ENCODE data around the gene DYNC1LI2.

Gene DYNC1LI2

GRCh38 chr16:66740533-66740932 lies 10.9 kb downstream of the DYNC1LI2 start:
- no peak for DNase-seq (ENCODE audit: low spot score)
- no peak for FAIRE-seq

GRCh38 chr16:66740010-66740409 lies 11.4 kb downstream of the DYNC1LI2 start:
- FAIRE-seq (no peak), DNase-seq (ENCODE audit: low spot score) (peak; percentile 31)

GRCh38 chr16:66735891-66736290 lies 15.5 kb downstream of the DYNC1LI2 start:
- DNase-seq (ENCODE audit: low spot score) (peak; percentile 48), FAIRE-seq (peak; percentile 35)

GRCh38 chr16:66731101-66731500 lies 20.3 kb downstream of the DYNC1LI2 start:
- no peak for FAIRE-seq

GRCh38 chr16:66728804-66729203 lies 22.6 kb downstream of the DYNC1LI2 start:
- no peak for FAIRE-seq
- no peak for DNase-seq (ENCODE audit: low spot score)

More at GRCh38 chr16:66731101-66731500, 20.3 kb downstream of the DYNC1LI2 start:
- DNase-seq (ENCODE audit: low spot score), result no peak

DNA sequence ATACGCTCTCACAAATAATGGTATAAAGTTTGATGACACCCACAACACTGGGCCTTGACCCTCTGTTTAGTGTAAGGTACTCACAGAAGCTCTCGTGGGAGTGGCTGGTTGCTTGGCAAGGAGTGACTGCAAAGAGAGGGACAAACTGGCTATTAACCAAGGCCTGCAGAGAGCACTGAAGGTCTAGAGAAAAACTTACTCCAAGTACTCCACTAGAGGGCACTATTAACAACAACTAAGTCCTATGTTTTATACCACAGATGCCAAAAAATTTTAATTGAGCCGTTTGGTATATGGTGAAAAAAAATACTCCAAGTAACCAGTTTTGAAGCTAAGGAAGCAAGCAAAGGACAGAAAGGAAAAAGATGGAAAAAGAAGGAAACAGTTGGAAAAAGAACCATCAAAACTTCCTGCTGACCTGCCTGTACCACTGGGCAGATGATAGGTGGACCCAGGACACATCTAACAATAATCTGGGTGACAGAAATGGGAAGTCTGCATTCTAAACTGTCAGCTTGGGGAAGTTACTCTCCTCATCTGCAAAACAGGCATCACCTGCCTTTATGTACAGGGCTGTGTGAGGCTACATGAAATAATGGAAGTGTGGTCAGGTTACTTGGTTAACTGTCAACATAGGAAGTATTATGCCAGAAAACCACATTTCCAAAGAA lies 23.2 kb downstream of the DYNC1LI2 start:
- DNase-seq (ENCODE audit: low spot score), result peak; percentile 50
- peak; percentile 68 for FAIRE-seq

GRCh38 chr16:66720766-66721165 lies 30.6 kb downstream of the DYNC1LI2 start:
- FAIRE-seq (peak; percentile 76), DNase-seq (ENCODE audit: low spot score) (no peak)

DNA sequence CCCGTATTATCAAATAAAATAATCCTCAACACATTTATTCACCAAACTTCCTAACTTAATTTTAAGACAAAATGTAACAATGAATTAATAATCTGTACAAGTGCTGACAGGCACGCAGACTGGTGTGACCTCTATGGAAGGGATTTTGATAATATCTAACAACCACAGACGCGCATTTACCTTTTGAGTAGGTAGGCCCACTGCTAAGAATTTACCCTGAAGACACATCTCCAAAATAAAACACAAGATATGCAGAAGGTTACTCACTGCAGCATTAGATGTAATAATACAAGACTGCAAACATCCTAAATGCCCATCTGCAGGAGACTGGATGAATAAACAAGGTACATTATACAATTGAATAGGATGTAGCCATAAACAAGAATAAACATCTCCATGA lies 32.2 kb downstream of the DYNC1LI2 start:
- DNase-seq (ENCODE audit: low spot score) (no peak), FAIRE-seq (no peak)

GRCh38 chr16:66717776-66718175 lies 33.6 kb downstream of the DYNC1LI2 start:
- FAIRE-seq (no peak), DNase-seq (ENCODE audit: low spot score) (no peak)

DNA sequence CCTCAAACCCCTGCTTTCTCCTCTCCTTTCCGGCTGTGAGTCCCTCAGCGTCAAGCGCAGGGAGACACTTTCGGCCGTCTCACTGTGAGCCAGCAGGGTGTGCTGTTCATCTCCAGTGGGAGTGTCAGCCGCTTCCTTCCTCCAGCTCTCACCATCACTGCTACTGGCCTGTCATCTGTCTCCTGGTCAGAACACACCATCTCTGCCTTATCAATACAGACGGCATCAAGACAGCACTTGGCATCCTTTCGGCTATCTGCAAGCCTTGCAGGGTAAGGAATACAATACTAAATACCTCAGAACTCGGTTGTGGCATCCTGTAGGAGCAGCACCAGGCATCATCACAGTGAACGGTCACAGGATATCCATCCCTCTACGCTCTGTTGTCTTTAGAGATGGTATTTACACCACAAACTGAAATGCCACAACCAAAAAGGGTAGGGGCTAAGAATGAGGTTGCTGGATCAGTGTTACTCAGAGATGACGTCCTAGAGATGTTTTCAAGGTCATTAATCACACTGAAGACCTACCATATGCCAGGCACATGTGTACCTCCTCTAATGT lies 34.2 kb downstream of the DYNC1LI2 start:
- FAIRE-seq (no peak), DNase-seq (ENCODE audit: low spot score) (no peak)

DNA sequence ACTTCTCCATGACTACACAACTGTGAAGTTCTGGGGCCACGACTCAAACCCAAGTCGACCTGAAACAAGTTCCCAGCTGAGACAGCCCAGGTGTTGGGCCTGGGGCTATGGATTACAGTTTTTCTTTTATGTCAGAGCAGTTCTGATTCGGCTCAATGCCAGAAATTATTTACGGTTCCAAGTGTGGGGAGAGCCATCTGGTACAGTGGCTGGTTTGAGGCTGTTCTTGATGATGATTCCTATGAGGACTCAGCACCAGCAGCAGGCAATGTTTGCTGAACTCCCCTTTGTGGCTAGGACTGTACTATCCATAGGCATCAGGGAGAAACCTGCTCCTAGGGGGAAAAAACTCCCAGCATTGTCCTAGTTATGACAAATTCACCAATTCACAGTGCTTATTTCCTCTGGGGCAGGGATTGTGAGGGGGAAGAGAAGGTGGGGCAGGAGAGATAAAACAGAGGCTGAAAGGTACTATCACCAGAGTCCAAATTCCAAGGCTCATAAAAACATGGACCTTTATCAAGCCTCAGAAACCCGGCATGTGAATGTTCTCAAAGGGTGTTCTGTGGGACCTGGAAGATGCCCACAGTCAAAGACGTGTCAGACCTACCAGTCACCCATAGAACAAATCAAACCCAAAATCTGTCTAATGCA lies 36.6 kb downstream of the DYNC1LI2 start:
- FAIRE-seq (no peak), DNase-seq (ENCODE audit: low spot score) (no peak)

- FAIRE-seq (no peak), DNase-seq (ENCODE audit: low spot score) (no peak)
Measured at GRCh38 chr16:66714062-66714461, 37.3 kb downstream of the DYNC1LI2 start.

DNA sequence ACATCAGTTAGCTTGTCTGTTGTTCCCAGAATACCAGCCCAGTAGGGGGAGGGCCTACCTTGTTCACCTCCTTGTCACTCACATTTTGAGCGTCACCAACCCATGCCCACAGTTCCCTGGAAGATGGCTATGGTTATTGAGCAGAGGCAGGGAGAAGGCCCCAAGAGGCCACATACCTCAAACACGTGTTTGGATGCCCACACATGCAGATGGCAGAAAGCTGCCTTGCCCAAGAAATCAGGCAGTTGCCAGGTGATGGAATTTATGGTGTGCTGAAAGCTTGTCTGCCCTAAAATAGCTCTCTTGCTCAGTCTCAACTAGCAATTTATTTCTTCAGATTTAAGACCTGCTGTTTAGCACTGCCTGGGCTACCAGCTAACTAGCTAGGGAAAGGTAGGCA lies 38.3 kb downstream of the DYNC1LI2 start:
- no peak for DNase-seq (ENCODE audit: low spot score)
- no peak for FAIRE-seq

GRCh38 chr16:66712512-66712911 lies 38.9 kb downstream of the DYNC1LI2 start:
- no peak for FAIRE-seq
- DNase-seq (ENCODE audit: low spot score), result no peak

DNA sequence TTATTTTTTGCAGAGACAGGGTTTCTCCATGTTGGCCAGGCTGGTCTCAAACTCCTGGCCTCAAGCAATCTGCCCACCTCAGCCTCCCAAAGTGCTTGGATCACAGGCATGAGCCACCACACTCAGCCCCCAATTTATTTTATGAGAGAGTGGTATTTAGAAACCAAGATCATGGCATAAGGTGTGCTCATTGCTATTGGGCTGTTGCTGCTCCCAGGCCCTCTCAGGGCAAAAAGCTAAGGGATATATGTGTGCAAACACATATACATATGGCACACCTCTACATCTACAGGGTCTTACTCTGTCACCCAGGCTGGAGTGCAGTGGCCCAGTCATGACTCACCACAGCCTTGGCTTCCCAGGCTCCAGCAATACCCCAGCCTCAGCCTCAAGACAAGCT lies 39.8 kb downstream of the DYNC1LI2 start:
- FAIRE-seq (no peak), DNase-seq (ENCODE audit: low spot score) (no peak)

GRCh38 chr16:66706506-66706880 lies 44.9 kb downstream of the DYNC1LI2 start:
- DNase-seq (ENCODE audit: low spot score), result no peak
- no peak for FAIRE-seq

GRCh38 chr16:66705790-66706505 lies 45.5 kb downstream of the DYNC1LI2 start:
- FAIRE-seq, result no peak

GRCh38 chr16:66703406-66704215 lies 47.8 kb downstream of the DYNC1LI2 start:
- DNase-seq (ENCODE audit: low spot score) (no peak), FAIRE-seq (no peak)

More at GRCh38 chr16:66705790-66706505, 45.5 kb downstream of the DYNC1LI2 start:
- DNase-seq (ENCODE audit: low spot score), result peak; percentile 11

- DNase-seq (ENCODE audit: low spot score) (no peak), FAIRE-seq (no peak)
Measured at GRCh38 chr16:66701516-66701915, 49.9 kb downstream of the DYNC1LI2 start.

DNA sequence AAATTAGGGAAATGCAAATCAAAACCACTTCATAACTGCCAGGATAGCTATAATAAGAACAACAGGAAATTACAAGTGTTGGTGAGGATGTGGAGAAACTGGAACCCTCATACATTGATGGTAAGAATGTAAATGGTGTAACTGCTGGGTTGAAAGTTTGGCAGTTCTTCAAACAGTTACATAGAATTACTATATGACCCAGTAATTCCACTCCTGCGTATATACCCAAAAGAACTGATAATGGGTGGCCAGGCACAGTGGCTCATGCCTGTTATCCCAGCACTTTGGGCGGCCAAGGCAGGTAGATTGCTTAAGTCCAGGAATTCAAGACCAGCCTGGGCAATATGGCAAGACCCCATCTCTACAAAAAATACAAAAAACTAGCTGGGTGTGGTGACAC lies 50.4 kb downstream of the DYNC1LI2 start:
- DNase-seq (ENCODE audit: low spot score), result no peak
- FAIRE-seq, result no peak

DNA sequence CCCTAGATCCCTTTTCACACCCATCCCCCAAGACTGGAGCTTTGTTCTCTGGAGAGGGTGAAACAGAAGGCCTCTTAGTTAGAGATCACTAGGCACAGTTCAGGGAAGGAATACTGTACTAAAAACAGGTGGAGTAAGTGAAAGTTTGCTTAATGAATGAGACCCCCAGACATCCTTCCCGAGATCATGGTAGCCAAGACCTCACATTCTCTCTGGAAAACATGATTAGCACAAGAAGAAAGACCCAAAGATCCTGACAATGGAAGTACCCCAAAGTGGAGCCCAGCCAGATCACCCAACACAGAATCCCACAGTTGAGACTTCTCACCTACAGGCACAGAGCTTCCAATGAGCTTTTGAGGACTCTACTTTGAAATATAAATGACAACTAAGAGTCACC lies 51.5 kb downstream of the DYNC1LI2 start:
- FAIRE-seq (no peak), DNase-seq (ENCODE audit: low spot score) (no peak)

Data from RCC 7860 (cell line).